ENCODE measurements around the gene MYH7.
A peak's percentile ranks its signal among the peaks of the same experiment; 100 is the strongest.

The MYH7 gene

DNA sequence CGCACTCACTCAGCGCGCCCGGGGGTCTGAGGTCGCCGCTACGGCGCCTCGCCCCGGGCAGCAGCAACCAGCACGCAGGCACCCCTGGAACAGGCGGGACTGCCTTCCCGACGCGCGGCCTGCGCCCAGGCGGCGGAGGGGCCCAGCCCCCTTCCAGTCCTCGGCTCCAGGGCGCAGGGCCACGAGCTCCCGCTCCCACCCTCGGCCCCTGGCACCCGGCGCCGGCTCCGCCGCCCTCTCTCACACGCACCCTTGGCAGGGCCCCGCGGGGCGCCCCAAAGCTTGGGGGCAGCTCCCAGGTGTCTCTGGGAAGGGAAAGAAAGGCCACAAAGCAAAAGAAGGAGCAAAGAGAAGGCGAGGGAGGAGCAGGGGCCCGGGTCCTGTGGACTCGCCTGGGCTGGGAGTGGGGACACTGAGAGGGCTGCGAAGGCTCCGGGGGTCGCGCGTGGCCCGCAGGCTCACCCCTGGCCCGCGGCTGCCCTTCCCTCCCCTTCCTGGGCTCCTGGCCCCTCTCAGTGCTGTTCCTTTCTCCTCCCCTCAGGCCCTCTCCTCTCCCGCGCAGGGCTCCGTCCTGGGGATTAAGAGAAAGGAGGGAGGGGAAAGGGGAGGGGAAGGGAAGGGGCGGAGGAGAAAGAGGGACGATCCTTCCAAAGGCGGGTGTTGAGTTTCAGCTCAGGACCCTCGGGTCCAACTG, 69.6 kb downstream of the MYH7 start:
- peak; percentile 80 for DNase-seq

DNA sequence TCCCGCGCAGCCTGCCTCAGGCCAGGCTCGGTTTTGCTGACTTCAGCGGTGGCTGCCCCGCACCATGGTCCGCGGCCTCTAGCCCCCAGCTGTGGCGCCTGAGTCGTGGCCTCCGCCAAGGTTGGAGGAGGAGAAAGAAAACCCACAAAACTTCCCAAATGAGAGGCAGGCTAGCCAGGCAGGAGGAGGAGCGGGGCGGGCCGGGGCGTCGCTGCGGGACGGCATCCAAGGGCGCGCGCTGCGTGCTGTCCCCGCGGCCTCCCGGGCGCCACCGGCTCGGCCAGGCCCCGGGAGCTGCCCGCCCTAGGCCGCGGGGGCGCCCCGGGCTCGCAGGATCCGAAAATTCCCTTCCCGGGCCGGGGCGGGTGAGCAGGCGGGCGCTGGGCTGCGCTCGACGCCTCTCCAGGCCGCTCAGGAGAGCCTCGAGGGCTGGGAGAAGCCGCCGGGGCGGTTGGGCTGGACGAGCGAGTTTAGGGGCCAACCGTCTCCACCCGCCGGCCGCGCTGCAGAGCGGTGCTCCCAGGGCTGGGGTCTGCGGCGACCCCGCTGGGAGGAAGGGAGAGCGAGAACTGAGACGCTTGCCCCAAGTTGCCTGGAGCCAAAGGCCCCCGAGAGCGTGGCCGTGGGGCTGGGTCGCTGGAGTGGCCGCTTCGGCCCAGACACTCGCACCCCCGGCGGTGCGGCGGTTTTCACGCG, 70.3 kb downstream of the MYH7 start, which contains the start of gene EFS:
Gene EFS (minus strand): TSS at position 137 of the 696 bp plus-strand sequence. CDS start 147 bp downstream, outside the sequence.
- DNase-seq = peak; percentile 42

DNA sequence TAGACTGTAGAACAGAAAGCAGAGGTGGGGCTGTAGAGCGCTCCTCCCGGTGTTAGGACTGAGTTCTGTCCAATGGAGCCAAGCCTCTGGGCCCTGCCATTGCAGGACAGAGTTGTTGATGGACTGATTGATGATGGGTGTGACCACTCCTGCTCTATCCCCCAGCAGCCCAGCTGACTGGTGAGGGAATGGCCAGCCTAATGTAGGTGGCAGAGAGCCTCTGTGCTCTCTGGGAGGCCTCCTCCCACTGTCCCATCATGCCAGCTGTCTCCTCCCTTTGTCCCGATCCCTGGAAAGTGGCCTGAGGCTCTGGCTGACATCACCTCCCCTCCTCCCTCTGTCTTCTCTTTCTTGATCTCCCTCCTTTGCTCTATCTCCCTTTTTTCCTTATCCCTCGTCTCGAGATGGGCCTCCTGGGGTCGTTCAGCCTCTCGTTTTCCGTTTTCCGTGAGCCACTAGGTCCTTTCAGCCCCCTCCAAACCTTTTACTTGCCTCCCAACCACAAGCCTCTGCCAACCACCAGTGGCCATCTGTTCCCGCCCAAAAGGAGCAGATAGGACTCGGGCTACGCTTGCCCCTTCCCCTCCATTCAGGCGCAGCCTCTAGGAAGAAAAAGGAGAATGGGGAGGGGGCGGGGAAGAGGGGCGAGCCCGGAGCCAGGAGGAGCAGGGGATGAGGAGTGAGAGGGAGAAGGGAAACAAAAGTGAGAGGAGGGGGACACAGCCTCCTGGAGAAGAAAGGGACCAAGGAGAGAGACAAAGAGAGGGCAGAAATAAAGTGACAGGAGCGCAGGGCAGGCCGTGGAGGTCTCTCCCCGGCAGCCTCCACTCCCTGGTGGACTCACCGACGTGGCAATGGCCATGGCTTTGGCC, 71.1 kb downstream of the MYH7 start:
- peak; percentile 44 for DNase-seq

All from fibroblast of upper back skin (primary cell).